Embryonic facial prominence (tissue), 1 donor: ENCODE data around the gene SLC11A1.

Experiments
- DNase-seq: peaks from one replicate; pipeline ENCODE4 v3.0.0-alpha.2; 2016; ENCODE audit errors: extremely low spot score

Gene SLC11A1

GRCh38 chr2:218381916-218382366 lies at the start of gene SLC11A1:
Gene SLC11A1 (plus strand): TSS chr2:218382273. CDS start chr2:218382369, 96 bp downstream.
- DNase-seq: no peak

GRCh38 chr2:218332288-218332687 lies 49.8 kb upstream of the SLC11A1 start:
- DNase-seq: no peak

- DNase-seq: no peak
These were observed 49.0 kb upstream of the SLC11A1 start for GRCh38 chr2:218332920-218333645.

GRCh38 chr2:218334531-218334930 lies 47.5 kb upstream of the SLC11A1 start:
- DNase-seq: no peak

- DNase-seq: no peak
These were observed 41.4 kb upstream of the SLC11A1 start for GRCh38 chr2:218340656-218341055.

- no peak for DNase-seq
These were observed 40.7 kb upstream of the SLC11A1 start for GRCh38 chr2:218341381-218341780.

GRCh38 chr2:218342837-218343236 lies 39.2 kb upstream of the SLC11A1 start:
- DNase-seq: no peak

GRCh38 chr2:218343591-218343990 lies 38.5 kb upstream of the SLC11A1 start:
- DNase-seq: no peak

GRCh38 chr2:218344090-218344754 lies 37.9 kb upstream of the SLC11A1 start:
- DNase-seq: no peak

- DNase-seq: no peak
These were observed 37.2 kb upstream of the SLC11A1 start for GRCh38 chr2:218344755-218345417.

GRCh38 chr2:218345491-218346236 lies 36.4 kb upstream of the SLC11A1 start:
- DNase-seq: no peak

- DNase-seq: no peak
These were observed 34.9 kb upstream of the SLC11A1 start for GRCh38 chr2:218347172-218347571.

GRCh38 chr2:218354045-218354444 lies 28.0 kb upstream of the SLC11A1 start:
- DNase-seq: no peak

GRCh38 chr2:218354850-218355443 lies 27.1 kb upstream of the SLC11A1 start:
- no peak for DNase-seq

GRCh38 chr2:218357236-218358177 lies 24.6 kb upstream of the SLC11A1 start:
- no peak for DNase-seq

GRCh38 chr2:218360453-218360852 lies 21.6 kb upstream of the SLC11A1 start:
- no peak for DNase-seq

GRCh38 chr2:218362606-218363005 lies 19.5 kb upstream of the SLC11A1 start:
- DNase-seq: no peak

- no peak for DNase-seq
These were observed 18.3 kb upstream of the SLC11A1 start for GRCh38 chr2:218363736-218364135.

GRCh38 chr2:218364196-218364595 lies 17.9 kb upstream of the SLC11A1 start:
- no peak for DNase-seq

- DNase-seq: no peak
These were observed 15.3 kb upstream of the SLC11A1 start for GRCh38 chr2:218366621-218367414.
